ENCODE results near the gene SYCP2. TPM values are rescaled to one million over a fixed set of nuclear protein-coding genes. Genes with fewer than 3 reads are reported as not detected.

Gene SYCP2
- polyA plus RNA-seq, 3 donors from 2014 or later = 1.3 to 2.3 (median 1.4) TPM

DNA sequence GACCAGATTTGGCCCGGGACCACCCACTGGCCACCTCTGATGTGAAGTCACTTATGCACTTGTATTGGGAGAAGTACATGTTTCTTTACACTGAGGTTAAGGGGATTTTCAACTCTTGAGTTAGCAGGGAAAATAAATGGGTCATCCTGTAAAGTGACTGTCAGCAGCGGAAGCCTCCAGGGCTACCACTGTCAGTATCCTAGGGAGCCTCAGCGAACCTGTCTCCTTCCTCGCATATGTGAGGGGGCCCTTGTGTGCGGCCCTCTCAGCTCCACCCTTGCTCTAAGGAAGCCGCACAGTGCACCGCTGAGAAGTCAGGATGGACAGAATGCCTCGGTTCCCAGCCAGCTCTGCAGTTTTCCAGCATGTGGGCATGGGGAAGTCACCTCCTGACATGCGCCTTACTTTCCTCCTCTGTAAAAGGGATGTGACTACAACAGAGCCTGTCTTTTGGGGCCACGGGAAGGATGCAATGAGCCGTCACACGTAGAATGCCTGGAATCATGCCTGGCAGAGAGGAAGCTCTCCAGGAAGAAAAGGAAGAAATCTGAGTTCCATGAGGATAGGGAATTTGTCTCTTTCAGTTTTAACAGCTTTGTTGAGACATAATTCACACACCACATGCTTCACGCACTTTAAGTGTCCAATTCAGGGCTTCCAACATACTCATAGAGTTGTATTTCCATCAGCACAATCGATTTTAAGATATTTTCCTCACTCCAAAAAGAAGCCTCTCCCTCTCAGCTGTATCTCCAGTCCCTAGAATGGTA, 115.4 kb downstream of the SYCP2 start:
- no peak for DNase-seq
- Mint-ChIP-seq H3K4me3 (no peak overlapping the region), H3K9me3 (no peaks in the 10 kb centered on the region), H3K4me1 (no peaks in the 10 kb centered on the region), H3K27me3 (ENCODE audit: low read depth in 3 of 3) (peaks cover 2 to 3% (median 2%) of the 10 kb centered on the region in 3 donors), H3K36me3 (no peaks in the 10 kb centered on the region), H3K27ac (no peak overlapping the region)

- DNase-seq = no peak
- Mint-ChIP-seq H3K27ac (no peak overlapping the region), H3K9me3 (no peaks in the 10 kb centered on the region), H3K4me1 (no peaks in the 10 kb centered on the region), H3K4me3 (no peak overlapping the region), H3K27me3 (ENCODE audit: low read depth in 3 of 3) (peaks cover 1 to 2% (median 2%) of the 10 kb centered on the region in 3 donors), H3K36me3 (no peaks in the 10 kb centered on the region)
These were observed 116.0 kb downstream of the SYCP2 start for GRCh38 chr20:59817406-59817805.

GRCh38 chr20:59816146-59816738, 117.2 kb downstream of the SYCP2 start:
- H3K4me3 Mint-ChIP-seq = no peak overlapping the region
- no peak for DNase-seq

DNA sequence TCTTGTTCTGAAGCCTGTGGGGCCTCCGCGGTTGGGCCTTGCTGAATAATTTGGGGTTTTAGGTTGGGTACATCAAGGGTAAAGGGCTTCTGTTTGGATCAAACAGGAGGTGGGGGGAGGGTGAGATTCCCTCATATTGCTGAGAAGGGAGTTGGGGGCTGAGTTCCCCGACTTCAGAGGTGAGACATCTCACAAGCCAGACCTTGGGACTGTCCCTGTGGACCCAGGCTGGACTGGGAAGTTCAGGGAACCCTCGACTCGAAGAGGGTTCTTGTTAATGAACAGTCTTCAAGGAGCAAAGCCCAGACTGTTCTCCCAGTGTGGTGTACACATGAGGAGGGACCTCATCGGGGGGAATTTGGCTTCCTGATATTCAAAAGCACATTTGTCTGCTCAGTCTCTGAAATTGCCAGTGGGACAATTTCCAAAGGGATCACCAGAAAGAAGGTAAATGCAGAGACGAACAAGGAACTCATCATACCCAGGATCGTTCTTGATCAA, 118.5 kb downstream of the SYCP2 start:
- Mint-ChIP-seq H3K27me3 (ENCODE audit: low read depth in 3 of 3) (peaks cover 2% of the 10 kb centered on the region in 3 donors), H3K36me3 (no peaks in the 10 kb centered on the region), H3K4me1 (no peaks in the 10 kb centered on the region), H3K4me3 (no peak overlapping the region), H3K27ac (no peak overlapping the region), H3K9me3 (no peaks in the 10 kb centered on the region)
- no peak for DNase-seq

More at GRCh38 chr20:59816146-59816738, 117.2 kb downstream of the SYCP2 start:
- Mint-ChIP-seq H3K36me3 (no peaks in the 10 kb centered on the region), H3K9me3 (no peaks in the 10 kb centered on the region), H3K4me1 (no peaks in the 10 kb centered on the region), H3K27me3 (ENCODE audit: low read depth in 3 of 3) (peaks cover 1 to 2% (median 2%) of the 10 kb centered on the region in 3 donors), H3K27ac (no peak overlapping the region)

DNA sequence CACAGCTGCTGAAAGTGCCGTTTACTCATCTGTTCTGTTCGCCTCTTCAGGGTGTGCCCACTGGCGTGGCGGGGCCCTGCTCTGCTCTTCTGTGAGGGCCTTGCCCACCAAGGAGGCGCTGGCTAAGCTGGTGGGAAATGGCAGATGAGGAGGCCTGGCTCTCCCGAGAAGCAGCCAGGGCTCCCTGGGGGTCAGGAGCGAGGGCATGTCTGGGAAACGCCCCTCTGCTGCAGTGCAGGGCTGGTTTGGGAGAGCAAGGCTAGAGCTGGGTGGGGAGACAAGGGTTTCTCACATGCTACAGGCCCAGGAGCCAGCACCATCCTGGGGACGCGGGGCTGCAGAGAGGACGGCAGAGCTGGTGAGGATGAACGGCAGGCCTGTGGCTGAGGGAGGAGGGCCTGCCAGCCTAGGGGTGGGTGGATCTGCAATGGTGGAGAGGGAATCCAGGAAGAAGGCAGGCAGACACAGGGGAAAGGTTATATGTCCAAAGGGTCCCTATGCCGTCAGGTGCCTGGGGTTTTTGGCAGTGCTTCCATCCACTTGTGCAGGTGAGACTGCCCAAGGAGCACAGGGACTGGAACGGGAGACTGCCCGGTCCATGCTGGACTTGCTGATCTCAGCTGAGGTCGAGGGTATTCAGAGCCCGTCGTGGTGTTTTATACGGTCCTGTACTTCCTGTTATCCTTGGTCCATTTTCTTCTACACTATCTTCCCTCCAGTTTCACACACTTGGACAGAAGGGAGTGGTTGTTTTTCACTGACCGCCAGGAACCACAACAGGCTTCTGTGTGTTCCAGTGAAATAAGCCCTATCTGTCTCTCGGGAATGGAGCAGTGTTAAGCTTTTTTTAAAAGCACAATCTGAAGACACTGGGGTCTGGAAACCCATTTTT, 119.2 kb downstream of the SYCP2 start:
- Mint-ChIP-seq H3K4me1 (no peaks in the 10 kb centered on the region), H3K36me3 (no peaks in the 10 kb centered on the region), H3K4me3 (no peak overlapping the region), H3K9me3 (no peaks in the 10 kb centered on the region), H3K27ac (no peak overlapping the region), H3K27me3 (ENCODE audit: low read depth in 3 of 3) (peaks cover 2 to 3% (median 2%) of the 10 kb centered on the region in 3 donors)
- DNase-seq = no peak

Other genes with a start within 250 kb of the SYCP2 start
- gene PPP1R3D, start 6.7 kb upstream of the SYCP2 start, polyA plus RNA-seq = 1 to 10 TPM in 2 of 3 donors, under 1 TPM in 1; 0.92 to 2.8 (median 2.0) TPM
- 10 to 100 TPM in 2 of 3 donors, 1 to 10 TPM in 1; 8.4 to 26.8 (median 25.6) TPM for gene FAM217B, start 6.8 kb upstream of the SYCP2 start, polyA plus RNA-seq
- not detected for gene CDH26, start 24.8 kb upstream of the SYCP2 start, polyA plus RNA-seq

All from immature natural killer cell (primary cell).